HG03342 (cell line): Measurements from ENCODE around the gene NUP42.
"Not testable (repeated sequence)": the region's sequence is repeated elsewhere in the genome, so short reads cannot be mapped to it uniquely, and the experiment has no call there.

Source experiments
- ATAC-seq: cut with Tn5 transposase; IDR thresholded peaks from one replicate; pipeline ENCODE4 v1.9.1; 2021; ENCODE audit warnings: mild to moderate bottlenecking, moderate library complexity; ENCODE audit not compliant: unreplicated experiment

NUP42 gene

DNA sequence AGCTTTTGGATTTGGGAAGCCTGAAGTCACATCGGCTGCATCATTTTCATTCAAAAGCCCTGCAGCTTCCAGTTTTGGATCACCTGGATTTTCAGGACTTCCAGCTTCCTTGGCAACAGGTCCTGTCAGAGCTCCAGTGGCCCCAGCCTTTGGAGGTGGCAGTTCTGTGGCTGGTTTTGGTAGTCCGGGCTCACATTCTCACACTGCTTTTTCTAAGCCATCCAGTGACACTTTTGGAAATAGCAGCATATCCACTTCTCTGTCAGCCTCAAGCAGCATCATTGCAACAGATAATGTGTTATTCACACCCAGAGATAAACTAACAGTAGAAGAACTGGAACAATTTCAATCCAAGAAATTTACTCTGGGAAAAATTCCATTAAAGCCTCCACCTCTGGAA, 18.5 kb downstream of the NUP42 start:
- ATAC-seq, result no peak

DNA sequence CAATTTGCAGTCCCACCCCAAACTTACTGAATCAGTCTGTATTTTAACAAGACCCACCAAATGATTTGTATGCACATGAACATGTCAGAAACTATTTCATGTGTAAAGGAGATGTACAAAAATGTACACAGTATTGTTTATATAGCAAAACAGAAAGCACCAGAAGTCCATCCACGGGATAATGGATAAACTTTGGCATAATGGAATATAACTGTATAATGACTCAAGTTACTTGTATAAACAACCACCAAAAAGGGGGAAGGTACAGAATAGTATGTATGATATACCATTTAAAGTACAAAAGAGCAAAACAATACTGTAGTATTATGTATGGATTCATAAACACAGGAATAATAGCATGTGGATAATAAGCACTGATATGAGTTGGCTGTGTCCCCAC, 22.4 kb downstream of the NUP42 start:
- no peak for ATAC-seq

DNA sequence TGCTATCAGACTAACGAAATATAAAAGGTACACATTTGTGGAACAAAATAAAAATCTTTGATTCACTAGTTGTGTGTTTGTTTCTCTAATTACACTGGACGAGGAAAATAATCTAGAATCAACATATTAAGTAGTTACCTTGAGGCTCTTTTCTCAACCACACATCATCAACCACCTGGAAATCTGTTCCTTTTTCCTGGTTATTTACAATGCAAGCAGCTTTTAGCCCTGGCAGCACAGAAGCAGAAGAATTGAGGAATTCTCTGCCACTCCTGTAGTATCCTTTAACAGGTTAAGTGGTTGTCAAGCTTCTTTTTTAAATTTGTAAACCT, 23.7 kb downstream of the NUP42 start:
- no peak for ATAC-seq

DNA sequence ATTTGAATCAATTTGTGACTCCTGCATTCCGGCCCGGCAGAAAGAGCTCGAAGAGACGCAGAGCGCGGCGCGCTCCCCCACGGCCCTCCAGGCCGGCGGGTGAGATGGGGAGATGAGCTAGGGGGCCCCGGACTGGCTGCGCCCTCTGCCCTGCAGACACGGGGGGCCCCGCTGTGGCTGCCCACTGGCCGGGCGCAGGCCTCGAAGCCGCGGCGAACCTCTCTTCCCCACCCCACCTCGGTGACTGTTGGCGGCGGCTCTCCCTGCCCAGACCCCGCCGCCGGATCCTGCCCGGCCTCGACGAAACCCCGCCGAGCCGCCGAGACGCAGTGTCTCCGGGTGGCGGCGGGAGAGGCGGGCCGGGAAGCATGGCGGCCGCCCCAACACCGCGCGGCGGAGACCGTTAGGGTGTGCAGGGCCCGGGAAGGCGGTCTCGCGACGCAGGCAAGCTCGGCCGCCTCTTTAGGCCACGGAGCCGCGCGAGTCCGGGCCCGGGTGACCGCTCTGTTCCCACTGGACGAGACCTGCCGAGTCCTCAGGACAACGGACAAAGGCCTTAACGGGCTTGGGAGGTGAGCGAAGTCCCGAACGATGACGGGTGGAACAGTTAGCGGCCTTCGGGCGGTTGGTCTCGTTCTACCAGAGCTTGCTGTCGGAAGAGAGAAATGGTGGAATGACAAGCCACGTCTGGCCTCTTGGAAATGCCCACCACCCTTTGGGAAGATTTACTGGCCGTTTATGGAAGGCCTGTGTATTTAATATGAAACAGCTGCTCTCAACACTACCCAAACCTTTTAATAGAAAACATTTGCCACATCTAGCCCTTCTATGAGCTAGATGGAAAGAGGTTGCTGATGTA, 24.3 kb downstream of the NUP42 start:
- ATAC-seq, result no peak

DNA sequence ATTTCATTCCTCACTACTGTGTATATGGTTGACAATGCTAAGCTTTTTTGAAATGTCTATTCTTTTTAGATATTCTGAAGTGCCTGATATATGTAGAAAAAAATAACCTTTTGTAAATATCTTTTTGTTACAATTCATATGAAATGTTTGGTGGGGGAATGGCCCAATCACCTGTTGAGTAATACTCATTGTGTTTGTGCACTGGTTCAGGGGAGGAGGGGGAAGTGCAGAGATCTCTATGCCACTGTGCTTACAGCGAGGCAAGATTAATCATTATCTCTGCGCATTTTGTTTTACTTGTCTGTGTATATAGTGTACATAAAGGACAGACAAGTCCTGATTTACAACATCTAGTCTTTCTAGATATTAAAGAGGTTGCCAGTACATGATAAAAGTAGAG, 25.2 kb downstream of the NUP42 start:
- ATAC-seq, result no peak

GRCh38 chr7:23207884-23208283, 26.0 kb downstream of the NUP42 start:
- ATAC-seq, result no peak

DNA sequence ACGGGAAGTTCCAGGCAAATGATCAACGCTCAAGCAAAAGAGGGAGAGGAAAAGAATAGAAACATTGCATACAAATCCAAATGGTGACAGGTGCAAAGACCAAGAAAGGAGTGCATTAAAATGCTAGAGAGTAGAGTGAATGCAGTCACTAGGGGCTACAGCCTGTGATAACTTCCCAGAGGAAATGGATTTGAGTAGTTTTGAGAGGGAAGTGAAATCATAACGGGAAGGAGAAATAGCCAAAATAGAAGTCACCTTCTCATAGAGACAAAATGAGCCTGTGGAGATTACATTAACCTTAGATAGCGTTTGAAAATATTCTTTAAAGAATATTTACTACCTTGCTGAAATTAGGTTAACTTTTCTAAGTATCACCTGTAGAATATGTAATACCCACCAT, 26.5 kb downstream of the NUP42 start:
- ATAC-seq, result no peak

DNA sequence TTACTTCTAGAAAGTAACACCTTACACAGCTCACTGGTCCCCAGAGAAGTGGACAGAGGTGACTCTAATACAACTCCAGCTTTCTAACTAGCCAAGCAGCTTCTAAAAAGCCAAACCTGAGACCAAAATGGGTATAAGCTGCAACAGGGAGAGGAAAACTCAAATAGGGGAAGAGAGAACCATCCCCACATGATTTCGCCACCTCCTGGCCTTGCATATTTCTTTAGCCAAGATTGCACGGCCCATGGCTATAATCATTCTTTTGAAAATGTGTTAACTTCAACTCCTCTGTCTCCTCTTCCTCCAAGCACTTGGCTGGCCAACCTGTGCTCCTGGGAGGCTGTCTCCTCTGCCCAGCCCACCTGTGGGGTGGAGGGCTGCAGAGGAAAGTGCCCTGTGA, 28.7 kb downstream of the NUP42 start:
- ATAC-seq, result no peak

GRCh38 chr7:23211589-23211988, 29.7 kb downstream of the NUP42 start:
- no peak for ATAC-seq

- ATAC-seq, result no peak
These were observed 30.5 kb downstream of the NUP42 start for GRCh38 chr7:23212395-23212794.

GRCh38 chr7:23212841-23213240, 31.0 kb downstream of the NUP42 start:
- ATAC-seq, result no peak

DNA sequence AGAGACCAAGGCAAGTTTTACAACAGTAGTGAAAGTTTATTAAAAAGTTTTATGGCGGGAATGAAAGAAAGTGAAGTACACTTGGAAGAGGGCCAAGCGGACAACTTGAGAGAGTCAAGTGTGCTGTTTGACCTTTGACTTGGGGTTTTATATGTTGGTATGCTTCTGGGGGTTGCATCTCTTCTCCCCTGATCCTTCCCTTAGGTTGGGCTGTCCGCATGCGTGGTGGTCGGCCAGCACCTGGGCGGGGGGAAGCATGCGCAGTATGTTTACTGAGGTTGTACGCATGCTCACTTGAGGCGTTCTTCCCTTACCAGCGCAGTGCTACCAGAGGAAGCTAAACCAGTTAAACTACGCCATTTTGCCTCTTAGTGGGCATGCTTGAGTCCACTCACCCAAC, 31.9 kb downstream of the NUP42 start:
- no peak for ATAC-seq

DNA sequence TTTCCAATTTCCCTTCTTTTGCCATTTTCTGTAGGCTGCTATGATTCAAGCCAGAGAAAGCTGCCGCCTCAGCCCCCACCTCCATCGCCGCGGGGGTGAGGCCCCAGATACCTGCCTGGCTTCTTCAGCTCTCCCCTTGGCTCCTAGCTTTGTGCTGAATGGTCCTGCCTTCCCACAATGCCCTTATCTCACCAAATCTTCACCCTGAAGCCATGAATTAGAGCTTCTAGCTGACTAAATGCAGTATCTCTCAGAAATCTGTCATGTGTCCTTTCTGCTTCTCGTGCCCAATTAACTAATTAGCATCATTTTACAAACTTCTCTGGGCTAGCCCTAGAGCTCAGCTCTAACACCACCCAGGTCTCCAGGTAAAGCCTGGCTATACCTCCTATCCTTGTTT, 32.6 kb downstream of the NUP42 start:
- ATAC-seq, result no peak

DNA sequence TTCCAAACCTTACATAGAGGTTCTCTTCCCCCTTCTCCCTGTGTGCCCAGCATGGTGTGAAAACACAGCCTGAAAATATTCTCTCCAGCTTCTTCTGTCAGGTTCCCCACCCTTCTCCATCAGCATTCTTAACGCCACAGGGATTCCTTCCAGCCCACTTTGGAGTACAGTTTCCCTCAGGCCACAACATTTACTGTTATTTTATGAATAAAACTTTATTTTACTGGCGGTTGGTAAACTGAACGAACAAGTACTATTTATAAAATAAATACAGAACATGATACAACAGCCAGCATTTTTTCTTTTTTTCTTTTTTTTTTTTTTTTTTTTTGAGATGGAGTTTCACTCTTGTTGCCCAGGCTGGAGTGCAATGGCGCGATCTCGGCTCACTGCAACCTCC, 33.1 kb downstream of the NUP42 start:
- ATAC-seq, result no peak

DNA sequence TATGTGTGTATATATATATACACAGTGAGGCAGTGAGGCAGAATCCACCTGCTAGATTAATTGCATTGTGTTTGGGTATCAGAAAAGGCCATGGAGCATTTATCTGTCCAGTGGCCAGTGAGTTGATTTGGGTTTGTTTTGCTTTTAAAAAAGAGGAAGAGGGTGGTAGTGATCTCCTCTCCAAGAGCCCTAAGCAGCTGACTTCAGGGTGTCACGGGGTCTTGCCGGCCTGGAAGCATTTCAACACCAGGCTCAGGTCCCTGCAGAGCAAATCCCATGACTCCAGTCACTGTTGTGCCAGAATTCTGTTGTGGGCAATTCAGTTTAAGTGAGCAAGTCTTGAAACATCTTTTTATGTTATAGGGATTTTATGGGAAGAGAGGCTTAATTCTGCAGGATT, 34.2 kb downstream of the NUP42 start:
- no peak for ATAC-seq

- no peak for ATAC-seq
These were observed 36.3 kb downstream of the NUP42 start for GRCh38 chr7:23218196-23218595.

- no peak for ATAC-seq
These were observed 39.0 kb downstream of the NUP42 start for GRCh38 chr7:23220690-23221305.

DNA sequence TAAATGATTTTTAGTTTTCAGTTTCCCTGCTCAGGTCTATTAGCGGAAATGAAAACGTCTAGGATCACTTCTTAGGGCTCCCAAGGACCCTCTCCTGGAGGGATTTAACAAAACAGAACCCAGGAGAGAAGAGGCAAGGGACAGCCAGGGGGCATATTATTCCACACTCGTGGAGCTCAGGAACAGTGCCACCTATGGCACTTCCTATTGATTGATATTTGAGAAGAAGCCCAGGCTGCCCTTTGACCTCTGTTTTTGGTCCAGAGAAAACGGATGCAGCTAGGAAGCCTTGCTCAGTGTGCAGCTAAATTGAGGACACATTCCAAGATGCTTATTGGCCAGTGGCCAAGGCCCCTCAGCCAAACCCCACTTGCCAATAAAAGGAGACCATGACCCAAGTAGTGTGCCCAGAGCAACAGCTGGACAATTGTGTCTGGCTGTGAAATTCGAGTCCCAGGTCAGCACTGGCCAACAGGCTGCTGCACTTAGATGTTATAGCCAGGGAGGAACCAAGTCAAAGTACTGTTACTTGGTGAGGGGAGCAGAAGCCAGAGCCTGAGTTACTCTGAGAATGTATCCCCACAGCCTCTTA, 40.7 kb downstream of the NUP42 start:
- ATAC-seq, result no peak

- ATAC-seq, result not testable (repeated sequence)
These were observed 42.5 kb downstream of the NUP42 start for GRCh38 chr7:23224364-23224763.

- ATAC-seq, result no peak
These were observed 45.1 kb downstream of the NUP42 start for GRCh38 chr7:23226844-23227450.

- no peak for ATAC-seq
These were observed 46.6 kb downstream of the NUP42 start for GRCh38 chr7:23228412-23228811.

DNA sequence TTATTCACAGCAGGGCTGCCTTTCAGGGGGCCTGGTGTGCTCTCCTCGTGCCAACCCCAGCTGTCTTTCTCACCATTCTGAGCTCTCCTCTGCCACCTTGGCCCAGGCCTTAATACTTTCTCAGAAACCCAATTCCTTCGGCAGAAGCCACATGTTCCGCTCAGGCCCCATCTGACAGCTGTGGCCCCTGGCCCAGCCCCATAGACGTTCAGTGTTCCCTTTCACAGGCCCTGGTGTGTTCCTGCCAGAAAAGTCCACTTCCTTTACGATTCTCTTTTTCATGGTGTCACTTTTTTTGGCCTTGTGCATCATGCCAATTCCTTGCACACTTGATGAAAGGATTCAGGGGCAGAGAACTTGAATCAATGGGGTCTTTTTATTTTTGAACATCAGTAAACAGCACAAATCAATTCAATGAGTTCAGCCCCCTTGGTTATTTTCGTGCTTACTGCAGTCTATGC, 48.8 kb downstream of the NUP42 start:
- no peak for ATAC-seq
